ENCODE measurements around the gene ELMOD2. TPM values are rescaled to one million over a fixed set of nuclear protein-coding genes. Genes with fewer than 3 reads are reported as not detected.

The ELMOD2 gene
- total and polyA plus RNA-seq, 4 donors: 7.5 to 47.5 (median 15.5) TPM

DNA sequence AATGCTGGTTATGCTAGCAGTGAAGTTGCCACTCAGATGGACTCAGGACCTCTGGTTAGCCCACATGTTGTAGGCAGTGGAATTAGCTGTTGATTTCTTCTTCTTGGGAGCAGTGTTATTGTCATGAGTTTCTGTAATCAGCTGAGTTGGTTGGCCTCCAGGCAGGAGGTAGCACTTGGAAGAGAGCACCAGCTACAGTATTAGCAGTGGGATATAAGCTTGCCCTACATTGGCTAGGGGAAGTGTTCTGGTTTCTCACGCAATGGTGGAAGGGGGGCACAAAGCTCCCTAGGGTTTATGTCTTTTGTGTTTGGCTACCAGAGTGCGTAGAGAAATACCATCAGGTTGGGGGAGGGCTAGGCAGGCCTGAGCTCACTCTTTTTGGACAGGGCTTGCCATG is 78.7 kb downstream of the ELMOD2 start:
- WGBS, 2 donors: 90 to 95% methylated on average over 2 of the region's 2 CpGs
- Histone ChIP-seq H3K27ac (ENCODE audit: low read depth in 1 of 2, low read length in 1 of 2) (no peak overlapping the region), H3K27me3 (ENCODE audit: control insufficient read depth in 3 of 3, insufficient read depth in 3 of 3, low read length in 2 of 3) (no peaks in the 10 kb centered on the region), H3K36me3 (ENCODE audit: control insufficient read depth in 4 of 4, insufficient read depth in 4 of 4, low read length in 4 of 4) (no peaks in the 10 kb centered on the region), H3K4me3 (no peak overlapping the region), H3K9me3 (ENCODE audit: control insufficient read depth in 4 of 4, insufficient read depth in 3 of 4, low read length in 3 of 4) (no peaks in the 10 kb centered on the region), H3K9ac (ENCODE audit: insufficient read depth in 1 of 2, low read length in 2 of 2) (no peak overlapping the region), H3K4me1 (ENCODE audit: control insufficient read depth in 5 of 5, insufficient read depth in 5 of 5, low read length in 5 of 5) (peaks cover 0 to 4% (median 0%) of the 10 kb centered on the region in 5 donors)
- ATAC-seq (ENCODE audit: insufficient read depth, low FRiP score) (no peak), DNase-seq (no peak)
- TF ChIP-seq, protein P1, sequence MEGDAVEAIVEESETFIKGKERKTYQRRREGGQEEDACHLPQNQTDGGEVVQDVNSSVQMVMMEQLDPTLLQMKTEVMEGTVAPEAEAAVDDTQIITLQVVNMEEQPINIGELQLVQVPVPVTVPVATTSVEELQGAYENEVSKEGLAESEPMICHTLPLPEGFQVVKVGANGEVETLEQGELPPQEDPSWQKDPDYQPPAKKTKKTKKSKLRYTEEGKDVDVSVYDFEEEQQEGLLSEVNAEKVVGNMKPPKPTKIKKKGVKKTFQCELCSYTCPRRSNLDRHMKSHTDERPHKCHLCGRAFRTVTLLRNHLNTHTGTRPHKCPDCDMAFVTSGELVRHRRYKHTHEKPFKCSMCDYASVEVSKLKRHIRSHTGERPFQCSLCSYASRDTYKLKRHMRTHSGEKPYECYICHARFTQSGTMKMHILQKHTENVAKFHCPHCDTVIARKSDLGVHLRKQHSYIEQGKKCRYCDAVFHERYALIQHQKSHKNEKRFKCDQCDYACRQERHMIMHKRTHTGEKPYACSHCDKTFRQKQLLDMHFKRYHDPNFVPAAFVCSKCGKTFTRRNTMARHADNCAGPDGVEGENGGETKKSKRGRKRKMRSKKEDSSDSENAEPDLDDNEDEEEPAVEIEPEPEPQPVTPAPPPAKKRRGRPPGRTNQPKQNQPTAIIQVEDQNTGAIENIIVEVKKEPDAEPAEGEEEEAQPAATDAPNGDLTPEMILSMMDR (IDR thresholded peaks at IDR 0.05; ENCODE audit: control extremely low read depth, extremely low read depth): no peak

DNA sequence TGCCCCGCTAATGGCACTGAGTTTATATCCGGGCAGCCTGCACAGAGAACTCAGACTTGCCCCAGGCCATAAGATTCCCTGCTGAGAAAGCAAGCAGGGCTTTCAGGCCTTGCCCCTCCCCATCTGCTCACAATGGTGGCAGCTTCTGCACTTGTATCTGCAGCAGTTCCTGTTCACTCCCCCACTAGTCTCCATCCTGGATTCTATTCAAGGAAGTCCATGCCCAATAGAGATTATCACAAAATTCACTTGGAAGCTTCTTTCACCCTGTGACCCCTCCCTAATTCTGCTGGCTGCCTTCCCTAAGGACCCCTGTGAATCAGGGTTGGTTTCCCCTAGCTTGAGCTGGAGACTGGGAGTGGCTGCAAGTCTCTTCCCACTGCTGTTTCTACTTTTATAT is 79.3 kb downstream of the ELMOD2 start:
- Histone ChIP-seq H3K9ac (ENCODE audit: insufficient read depth in 1 of 2, low read length in 2 of 2) (no peak overlapping the region), H3K27me3 (ENCODE audit: control insufficient read depth in 3 of 3, insufficient read depth in 3 of 3, low read length in 2 of 3) (no peaks in the 10 kb centered on the region), H3K9me3 (ENCODE audit: control insufficient read depth in 4 of 4, insufficient read depth in 3 of 4, low read length in 3 of 4) (no peaks in the 10 kb centered on the region), H3K36me3 (ENCODE audit: control insufficient read depth in 4 of 4, insufficient read depth in 4 of 4, low read length in 4 of 4) (no peaks in the 10 kb centered on the region), H3K27ac (ENCODE audit: low read depth in 1 of 2, low read length in 1 of 2) (no peak overlapping the region), H3K4me3 (no peak overlapping the region), H3K4me1 (ENCODE audit: control insufficient read depth in 5 of 5, insufficient read depth in 5 of 5, low read length in 5 of 5) (peaks cover 0 to 4% (median 0%) of the 10 kb centered on the region in 5 donors)
- TF ChIP-seq, protein P1 (IDR thresholded peaks at IDR 0.05; ENCODE audit: control extremely low read depth, extremely low read depth): no peak
- ATAC-seq (ENCODE audit: insufficient read depth, low FRiP score) (no peak), DNase-seq (no peak)
- 44 to 77% methylated on average over 2 of the region's 2 CpGs for WGBS, 2 donors

Small RNA genes within 50 kb of the gene (small RNA-seq; reads per million reads assigned to genes)
- gene AC108019.1 (ENCODE audit: low replicate concordance) (not detected), gene RN7SL152P (ENCODE audit: low replicate concordance) (not detected)

Other genes with a start within 250 kb of the ELMOD2 start
- gene SCOC, start 150.5 kb upstream of the ELMOD2 start, total RNA-seq: 10 to 100 TPM; 38.0 to 44.4 TPM
- gene SCOC, start 150.5 kb upstream of the ELMOD2 start, polyA plus RNA-seq: 10 to 100 TPM; 36.5 to 38.2 TPM
- 1 to 10 TPM; 2.9 to 3.4 TPM for gene CLGN, start 96.5 kb upstream of the ELMOD2 start, total RNA-seq
- gene CLGN, start 96.5 kb upstream of the ELMOD2 start, polyA plus RNA-seq: 1 to 10 TPM in 1 of 2 donors, under 1 TPM in 1; 0.87 to 1.3 TPM
- gene MGAT4D, start 25.9 kb upstream of the ELMOD2 start, total RNA-seq: 1 to 10 TPM in 1 of 2 donors, not detected in 1; 1.1 TPM
- gene MGAT4D, start 25.9 kb upstream of the ELMOD2 start, polyA plus RNA-seq: under 1 TPM in 1 of 2 donors, not detected in 1; 0.12 TPM
- gene UCP1, start 44.8 kb downstream of the ELMOD2 start, total RNA-seq: under 1 TPM; 0.34 to 0.40 TPM
- gene UCP1, start 44.8 kb downstream of the ELMOD2 start, polyA plus RNA-seq: under 1 TPM in 1 of 2 donors, not detected in 1; 0.03 TPM
- gene TBC1D9, start 232.2 kb downstream of the ELMOD2 start, total RNA-seq: 10 to 100 TPM; 30.4 to 52.6 TPM
- 10 to 100 TPM in 1 of 2 donors, 1 to 10 TPM in 1; 9.0 to 18.6 TPM for gene TBC1D9, start 232.2 kb downstream of the ELMOD2 start, polyA plus RNA-seq